Measurements from ENCODE around the gene PCK2. TPM values are rescaled to one million over a fixed set of nuclear protein-coding genes. Genes with fewer than 3 reads are reported as not detected.

Gene PCK2
- total and polyA plus RNA-seq, 2 of the 13 experiments (the other 11 are each of a cell fraction or from before 2014, with no cell fraction given), result 129 to 272 TPM

- TF ChIP-seq, protein P1, sequence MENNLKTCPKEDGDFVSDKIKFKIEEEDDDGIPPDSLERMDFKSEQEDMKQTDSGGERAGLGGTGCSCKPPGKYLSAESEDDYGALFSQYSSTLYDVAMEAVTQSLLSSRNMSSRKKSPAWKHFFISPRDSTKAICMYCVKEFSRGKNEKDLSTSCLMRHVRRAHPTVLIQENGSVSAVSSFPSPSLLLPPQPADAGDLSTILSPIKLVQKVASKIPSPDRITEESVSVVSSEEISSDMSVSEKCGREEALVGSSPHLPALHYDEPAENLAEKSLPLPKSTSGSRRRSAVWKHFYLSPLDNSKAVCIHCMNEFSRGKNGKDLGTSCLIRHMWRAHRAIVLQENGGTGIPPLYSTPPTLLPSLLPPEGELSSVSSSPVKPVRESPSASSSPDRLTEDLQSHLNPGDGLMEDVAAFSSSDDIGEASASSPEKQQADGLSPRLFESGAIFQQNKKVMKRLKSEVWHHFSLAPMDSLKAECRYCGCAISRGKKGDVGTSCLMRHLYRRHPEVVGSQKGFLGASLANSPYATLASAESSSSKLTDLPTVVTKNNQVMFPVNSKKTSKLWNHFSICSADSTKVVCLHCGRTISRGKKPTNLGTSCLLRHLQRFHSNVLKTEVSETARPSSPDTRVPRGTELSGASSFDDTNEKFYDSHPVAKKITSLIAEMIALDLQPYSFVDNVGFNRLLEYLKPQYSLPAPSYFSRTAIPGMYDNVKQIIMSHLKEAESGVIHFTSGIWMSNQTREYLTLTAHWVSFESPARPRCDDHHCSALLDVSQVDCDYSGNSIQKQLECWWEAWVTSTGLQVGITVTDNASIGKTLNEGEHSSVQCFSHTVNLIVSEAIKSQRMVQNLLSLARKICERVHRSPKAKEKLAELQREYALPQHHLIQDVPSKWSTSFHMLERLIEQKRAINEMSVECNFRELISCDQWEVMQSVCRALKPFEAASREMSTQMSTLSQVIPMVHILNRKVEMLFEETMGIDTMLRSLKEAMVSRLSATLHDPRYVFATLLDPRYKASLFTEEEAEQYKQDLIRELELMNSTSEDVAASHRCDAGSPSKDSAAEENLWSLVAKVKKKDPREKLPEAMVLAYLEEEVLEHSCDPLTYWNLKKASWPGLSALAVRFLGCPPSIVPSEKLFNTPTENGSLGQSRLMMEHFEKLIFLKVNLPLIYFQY (CRISPR knock-in tag; IDR thresholded peaks at IDR 0.05; ENCODE audit: borderline replicate concordance), result peak; percentile 85
- TF ChIP-seq, protein P2, sequence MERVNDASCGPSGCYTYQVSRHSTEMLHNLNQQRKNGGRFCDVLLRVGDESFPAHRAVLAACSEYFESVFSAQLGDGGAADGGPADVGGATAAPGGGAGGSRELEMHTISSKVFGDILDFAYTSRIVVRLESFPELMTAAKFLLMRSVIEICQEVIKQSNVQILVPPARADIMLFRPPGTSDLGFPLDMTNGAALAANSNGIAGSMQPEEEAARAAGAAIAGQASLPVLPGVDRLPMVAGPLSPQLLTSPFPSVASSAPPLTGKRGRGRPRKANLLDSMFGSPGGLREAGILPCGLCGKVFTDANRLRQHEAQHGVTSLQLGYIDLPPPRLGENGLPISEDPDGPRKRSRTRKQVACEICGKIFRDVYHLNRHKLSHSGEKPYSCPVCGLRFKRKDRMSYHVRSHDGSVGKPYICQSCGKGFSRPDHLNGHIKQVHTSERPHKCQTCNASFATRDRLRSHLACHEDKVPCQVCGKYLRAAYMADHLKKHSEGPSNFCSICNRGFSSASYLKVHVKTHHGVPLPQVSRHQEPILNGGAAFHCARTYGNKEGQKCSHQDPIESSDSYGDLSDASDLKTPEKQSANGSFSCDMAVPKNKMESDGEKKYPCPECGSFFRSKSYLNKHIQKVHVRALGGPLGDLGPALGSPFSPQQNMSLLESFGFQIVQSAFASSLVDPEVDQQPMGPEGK (CRISPR knock-in tag; IDR thresholded peaks at IDR 0.05), result peak; percentile 63; the same call in 1 of the 2 replicates
- TF ChIP-seq ZNF572 (CRISPR knock-in tag; IDR thresholded peaks at IDR 0.05), result no peak
- TF ChIP-seq ZSCAN31 (CRISPR knock-in tag; IDR thresholded peaks at IDR 0.05; ENCODE audit: low read depth), result no peak; the same call in 1 of the 2 replicates
- no peak; the same call in 1 of the 2 replicates for TF ChIP-seq KDM1A (CRISPR knock-in tag; IDR thresholded peaks at IDR 0.05)
- peak; percentile 58 for TF ChIP-seq KMT2A (CRISPR knock-in tag; IDR thresholded peaks at IDR 0.05)
- TF ChIP-seq MIER3 (CRISPR knock-in tag; IDR thresholded peaks at IDR 0.05; ENCODE audit: borderline replicate concordance), result no peak; the same call in none of the 2 replicates
- TF ChIP-seq ZFX (CRISPR knock-in tag; IDR thresholded peaks at IDR 0.05; ENCODE audit: low read depth), result peak; percentile 98
- 0 out of 2 replicates have a peak, but pooled peaks have one; percentile 40 for TF ChIP-seq PITX1 (CRISPR knock-in tag; IDR thresholded peaks at IDR 0.05)
- peak; percentile 78 for TF ChIP-seq POLR2AphosphoS5 (IDR thresholded peaks at IDR 0.05; ENCODE audit: low read depth, low read length)
- TF ChIP-seq KDM3A (CRISPR knock-in tag; IDR thresholded peaks at IDR 0.05; ENCODE audit: low read depth), result no peak
- TF ChIP-seq ZNF777 (CRISPR knock-in tag; IDR thresholded peaks at IDR 0.05), result peak; percentile 59; the same call in 1 of the 2 replicates
- TF ChIP-seq THAP8 (CRISPR knock-in tag; IDR thresholded peaks at IDR 0.05; ENCODE audit: borderline replicate concordance), result no peak
- no peak for TF ChIP-seq ZNF703 (CRISPR knock-in tag; IDR thresholded peaks at IDR 0.05; ENCODE audit: borderline replicate concordance)
- TF ChIP-seq CREM (IDR thresholded peaks at IDR 0.05), result peak; percentile 53; the same call in 1 of the 2 replicates
- TF ChIP-seq CREM (CRISPR knock-in tag; IDR thresholded peaks at IDR 0.05), result no peak
- TF ChIP-seq, protein P3, sequence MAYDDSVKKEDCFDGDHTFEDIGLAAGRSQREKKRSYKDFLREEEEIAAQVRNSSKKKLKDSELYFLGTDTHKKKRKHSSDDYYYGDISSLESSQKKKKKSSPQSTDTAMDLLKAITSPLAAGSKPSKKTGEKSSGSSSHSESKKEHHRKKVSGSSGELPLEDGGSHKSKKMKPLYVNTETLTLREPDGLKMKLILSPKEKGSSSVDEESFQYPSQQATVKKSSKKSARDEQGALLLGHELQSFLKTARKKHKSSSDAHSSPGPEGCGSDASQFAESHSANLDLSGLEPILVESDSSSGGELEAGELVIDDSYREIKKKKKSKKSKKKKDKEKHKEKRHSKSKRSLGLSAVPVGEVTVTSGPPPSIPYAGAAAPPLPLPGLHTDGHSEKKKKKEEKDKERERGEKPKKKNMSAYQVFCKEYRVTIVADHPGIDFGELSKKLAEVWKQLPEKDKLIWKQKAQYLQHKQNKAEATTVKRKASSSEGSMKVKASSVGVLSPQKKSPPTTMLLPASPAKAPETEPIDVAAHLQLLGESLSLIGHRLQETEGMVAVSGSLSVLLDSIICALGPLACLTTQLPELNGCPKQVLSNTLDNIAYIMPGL (CRISPR knock-in tag; IDR thresholded peaks at IDR 0.05; ENCODE audit: borderline replicate concordance in 1 of 2, low read depth in 1 of 2), result peak; percentile 59 to 67
Observed at GRCh38 chr14:24146978-24147760, 53.1 kb downstream of the PCK2 start, which contains the start of gene RNF31 (continued).
